NOMO-1 treated with dmso at 0.1 percent for 144 hours (cell line): ENCODE data around the gene GIMAP8.
A peak's percentile ranks its signal among the peaks of the same experiment; 100 is the strongest.
"Not testable (repeated sequence)": the region's sequence is repeated elsewhere in the genome, so short reads cannot be mapped to it uniquely, and the experiment has no call there.

Source experiments
- DNase-seq: peaks from one replicate; lab custom pipeline; 2025; ENCODE audit not compliant: unreplicated experiment; lab: John Stamatoyannopoulos, UW

The GIMAP8 gene

GRCh38 chr7:150435390-150436073, 14.9 kb upstream of the GIMAP8 start:
- DNase-seq: peak; percentile 37

- DNase-seq: no peak
Measured at GRCh38 chr7:150439967-150440366, 10.5 kb upstream of the GIMAP8 start.

- DNase-seq: no peak
Measured at GRCh38 chr7:150441524-150441923, 8.9 kb upstream of the GIMAP8 start.

- no peak for DNase-seq
Measured at GRCh38 chr7:150442811-150443210, 7.6 kb upstream of the GIMAP8 start.

- DNase-seq: no peak
Measured at GRCh38 chr7:150443793-150444540, 6.5 kb upstream of the GIMAP8 start.

GRCh38 chr7:150444674-150445365, 5.6 kb upstream of the GIMAP8 start:
- DNase-seq: no peak

- no peak for DNase-seq
Measured at GRCh38 chr7:150446288-150446938, 4.0 kb upstream of the GIMAP8 start.

GRCh38 chr7:150447966-150448788, 2.3 kb upstream of the GIMAP8 start:
- no peak for DNase-seq

GRCh38 chr7:150448789-150449147, 1.7 kb upstream of the GIMAP8 start:
- DNase-seq: peak; percentile 7

GRCh38 chr7:150449206-150449952, 1.1 kb upstream of the GIMAP8 start:
- DNase-seq: no peak

- DNase-seq: no peak
Measured at GRCh38 chr7:150451097-150451793, 815 bp downstream of the GIMAP8 start.

- DNase-seq: no peak
Measured at GRCh38 chr7:150451833-150452461, 1.5 kb downstream of the GIMAP8 start.

- no peak for DNase-seq
Measured at GRCh38 chr7:150453181-150453580, 2.8 kb downstream of the GIMAP8 start.

GRCh38 chr7:150453892-150454291, 3.5 kb downstream of the GIMAP8 start:
- no peak for DNase-seq

- DNase-seq: not testable (repeated sequence)
Measured at GRCh38 chr7:150457064-150457463, 6.6 kb downstream of the GIMAP8 start.

GRCh38 chr7:150458235-150458634, 7.8 kb downstream of the GIMAP8 start:
- no peak for DNase-seq

GRCh38 chr7:150458756-150459155, 8.3 kb downstream of the GIMAP8 start:
- no peak for DNase-seq

- DNase-seq: no peak
Measured at GRCh38 chr7:150461520-150461919, 11.1 kb downstream of the GIMAP8 start.

- no peak for DNase-seq
Measured at GRCh38 chr7:150462413-150462812, 12.0 kb downstream of the GIMAP8 start.
